Osteoblast (primary cell): ENCODE results near the gene SAXO2. TPM values are rescaled to one million over a fixed set of nuclear protein-coding genes. Genes with fewer than 3 reads are reported as not detected.

Experiments
- total RNA-seq: library from RNA; depleted of rRNA; stranded (reverse); fragments of >200 nt; gene quantifications from 2 replicates; pipeline ENCODE4 v1.2.3, GENCODE V29; 2012

The SAXO2 gene
- total RNA-seq, 1 donor, result 1.1 TPM

Other genes with a start within 250 kb of the SAXO2 start
- 11.2 and 15.2 TPM in 2 replicates for gene MEX3B, start 216.8 kb upstream of the SAXO2 start, total RNA-seq
- gene EFL1, start 84 bp upstream of the SAXO2 start, total RNA-seq, result 30.9 and 32.9 TPM in 2 replicates
- 1.4 and 1.5 TPM in 2 replicates for gene GOLGA6L10, start 86.7 kb downstream of the SAXO2 start, total RNA-seq
- gene GOLGA6L9, start 167.0 kb downstream of the SAXO2 start, total RNA-seq, result 1.8 TPM in 2 replicates